GM13976 (cell line): Measurements from ENCODE around the gene HAND2.

ENCODE experiments used
- DNase-seq: peaks from one replicate; pipeline ENCODE4 v3.0.0; 2012; ENCODE audit warnings: low spot score
- CTCF ChIP-seq: IDR thresholded peaks from 2 replicates; pipeline ENCODE4 v1.5.1; 2012; ENCODE audit warnings: borderline replicate concordance, mild to moderate bottlenecking; ENCODE audit not compliant: insufficient read depth; ENCODE audit errors: extremely low read depth, missing control alignments, control extremely low read depth
- in situ Hi-C: fragments of 300-500 bp; cut with MboI; formaldehyde crosslinking; loops from one replicate; pipeline ENCODE4 v1.12.0; 2022; ENCODE audit warnings: low sequenced_read_pairs, mixed read lengths, inconsistent platforms; ENCODE audit not compliant: unreplicated experiment

Gene HAND2

GRCh38 chr4:173478913-173479283, 51.1 kb downstream of the HAND2 start:
- DNase-seq, result no peak
- in situ Hi-C loops, result no loop called here
- no peak for TF ChIP-seq CTCF

GRCh38 chr4:173478201-173478912, 51.7 kb downstream of the HAND2 start:
- no peak for DNase-seq

GRCh38 chr4:173477016-173477415, 53.0 kb downstream of the HAND2 start:
- no peak for TF ChIP-seq CTCF
- in situ Hi-C loops, result no loop called here
- no peak for DNase-seq

More at GRCh38 chr4:173478201-173478912, 51.7 kb downstream of the HAND2 start:
- in situ Hi-C loops, result no loop called here
- TF ChIP-seq CTCF, result no peak
